Type B pancreatic cell (in vitro differentiated cells): ENCODE results near the gene ARID1A. TPM values are rescaled to one million over a fixed set of nuclear protein-coding genes. Genes with fewer than 3 reads are reported as not detected.
A peak's percentile ranks its signal among the peaks of the same experiment; 100 is the strongest.

Experiments used
- DNase-seq: peaks from one replicate; pipeline ENCODE4 v3.0.0; 2021; ENCODE audit warnings: mixed read lengths; ENCODE audit not compliant: unreplicated experiment; ENCODE audit errors: extremely low spot score
- H3K27ac Mint-ChIP-seq: 2 replicates; pipeline ENCODE4 v1.8.0; 2021; ENCODE audit warnings: mild to moderate bottlenecking, mixed read lengths
- H3K27me3 Mint-ChIP-seq: 2 replicates; pipeline ENCODE4 v1.8.0; 2021; ENCODE audit warnings: mixed read lengths
- H3K36me3 Mint-ChIP-seq: 2 replicates; pipeline ENCODE4 v1.8.0; 2021; ENCODE audit warnings: mixed read lengths
- H3K4me1 Mint-ChIP-seq: one replicate; pipeline ENCODE4 v1.8.0; 2021; ENCODE audit warnings: mixed read lengths; ENCODE audit not compliant: unreplicated experiment
- H3K4me3 Mint-ChIP-seq: 2 replicates; pipeline ENCODE4 v1.8.0; 2021; ENCODE audit warnings: mild to moderate bottlenecking, mixed read lengths
- H3K9me3 Mint-ChIP-seq: 2 replicates; pipeline ENCODE4 v1.8.0; 2021; ENCODE audit warnings: mixed read lengths
- total RNA-seq: library from RNA; stranded (reverse); gene quantifications from 2 replicates; pipeline ENCODE4 v1.2.1, GENCODE V29; 2021; ENCODE audit warnings: low replicate concordance
- TF ChIP-seq, protein P1 (sequence below): fragments of 200-600 bp; sonication (generic); conservative IDR thresholded peaks from 2 replicates; pipeline ENCODE4 v1.5.0; 2021; ENCODE audit warnings: antibody characterized with exemption, mild to moderate bottlenecking

Gene ARID1A
- total RNA-seq, 1 donor from 2014 or later: 121 TPM

DNA sequence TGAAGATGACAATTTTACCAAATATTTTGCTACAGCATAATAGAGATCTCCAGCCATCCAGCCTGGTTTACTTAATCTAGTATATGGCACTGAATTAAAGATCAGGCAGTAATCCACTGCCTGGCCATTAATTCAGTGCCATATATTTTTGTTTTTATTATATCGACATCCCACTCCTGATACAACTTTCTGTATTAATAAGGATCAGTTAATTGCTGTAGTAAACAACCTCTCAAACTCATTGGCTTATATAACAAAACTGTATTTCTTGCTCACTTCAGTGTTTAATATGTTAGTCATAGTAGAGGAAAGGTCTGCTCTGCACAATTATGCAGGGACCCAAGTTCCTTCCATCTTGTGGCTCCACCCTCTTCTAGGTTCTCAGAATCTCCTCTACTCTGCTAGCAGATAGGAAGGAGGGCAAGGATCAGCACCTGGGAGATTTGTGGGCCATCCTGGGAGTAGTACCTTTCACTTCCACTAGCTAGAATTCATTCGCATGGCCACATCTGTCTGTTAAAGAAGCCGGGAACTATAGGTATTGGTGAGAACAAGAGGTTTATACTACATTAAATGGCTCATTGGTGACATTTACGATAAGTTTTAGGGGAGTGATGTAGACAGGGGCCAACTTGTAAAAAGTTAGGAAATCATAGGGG, 127.1 kb downstream of the ARID1A start:
- peak overlapping the region; percentile 49 for H3K27ac Mint-ChIP-seq
- H3K4me3 Mint-ChIP-seq: no peak overlapping the region
- H3K36me3 Mint-ChIP-seq: no peaks in the 10 kb centered on the region
- H3K27me3 Mint-ChIP-seq: no peaks in the 10 kb centered on the region
- DNase-seq: no peak
- peaks cover 6% of the 10 kb centered on the region for H3K4me1 Mint-ChIP-seq
- H3K9me3 Mint-ChIP-seq: peaks cover 5% of the 10 kb centered on the region
- TF ChIP-seq, protein P1, sequence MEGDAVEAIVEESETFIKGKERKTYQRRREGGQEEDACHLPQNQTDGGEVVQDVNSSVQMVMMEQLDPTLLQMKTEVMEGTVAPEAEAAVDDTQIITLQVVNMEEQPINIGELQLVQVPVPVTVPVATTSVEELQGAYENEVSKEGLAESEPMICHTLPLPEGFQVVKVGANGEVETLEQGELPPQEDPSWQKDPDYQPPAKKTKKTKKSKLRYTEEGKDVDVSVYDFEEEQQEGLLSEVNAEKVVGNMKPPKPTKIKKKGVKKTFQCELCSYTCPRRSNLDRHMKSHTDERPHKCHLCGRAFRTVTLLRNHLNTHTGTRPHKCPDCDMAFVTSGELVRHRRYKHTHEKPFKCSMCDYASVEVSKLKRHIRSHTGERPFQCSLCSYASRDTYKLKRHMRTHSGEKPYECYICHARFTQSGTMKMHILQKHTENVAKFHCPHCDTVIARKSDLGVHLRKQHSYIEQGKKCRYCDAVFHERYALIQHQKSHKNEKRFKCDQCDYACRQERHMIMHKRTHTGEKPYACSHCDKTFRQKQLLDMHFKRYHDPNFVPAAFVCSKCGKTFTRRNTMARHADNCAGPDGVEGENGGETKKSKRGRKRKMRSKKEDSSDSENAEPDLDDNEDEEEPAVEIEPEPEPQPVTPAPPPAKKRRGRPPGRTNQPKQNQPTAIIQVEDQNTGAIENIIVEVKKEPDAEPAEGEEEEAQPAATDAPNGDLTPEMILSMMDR: no peak

DNA sequence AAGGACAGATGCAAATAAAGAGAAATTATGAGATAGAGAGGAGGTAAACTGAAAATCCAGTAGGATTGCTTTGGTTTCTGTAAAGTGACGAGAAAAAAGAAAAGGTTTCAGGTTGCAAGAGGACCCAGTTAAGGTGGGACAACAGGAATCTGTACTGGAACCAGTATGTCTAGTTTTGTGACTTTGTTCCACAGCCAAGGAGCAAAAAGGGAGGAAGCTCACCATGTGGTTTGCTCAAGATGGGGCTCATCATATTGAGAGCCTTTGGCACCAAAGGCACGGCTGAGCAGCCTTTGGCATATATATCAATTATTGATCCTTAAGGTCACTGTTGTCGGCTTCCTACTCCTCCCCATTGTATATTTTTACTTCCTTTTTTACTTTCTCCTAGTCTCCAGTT, 128.9 kb downstream of the ARID1A start:
- Mint-ChIP-seq H3K4me1 (peaks cover 22% of the 10 kb centered on the region), H3K27me3 (no peaks in the 10 kb centered on the region), H3K9me3 (peaks cover 5% of the 10 kb centered on the region), H3K27ac (peak overlapping the region; percentile 94), H3K4me3 (peak overlapping the region; percentile 38), H3K36me3 (peaks cover 5% of the 10 kb centered on the region)
- DNase-seq: no peak
- TF ChIP-seq, protein P1: no peak

DNA sequence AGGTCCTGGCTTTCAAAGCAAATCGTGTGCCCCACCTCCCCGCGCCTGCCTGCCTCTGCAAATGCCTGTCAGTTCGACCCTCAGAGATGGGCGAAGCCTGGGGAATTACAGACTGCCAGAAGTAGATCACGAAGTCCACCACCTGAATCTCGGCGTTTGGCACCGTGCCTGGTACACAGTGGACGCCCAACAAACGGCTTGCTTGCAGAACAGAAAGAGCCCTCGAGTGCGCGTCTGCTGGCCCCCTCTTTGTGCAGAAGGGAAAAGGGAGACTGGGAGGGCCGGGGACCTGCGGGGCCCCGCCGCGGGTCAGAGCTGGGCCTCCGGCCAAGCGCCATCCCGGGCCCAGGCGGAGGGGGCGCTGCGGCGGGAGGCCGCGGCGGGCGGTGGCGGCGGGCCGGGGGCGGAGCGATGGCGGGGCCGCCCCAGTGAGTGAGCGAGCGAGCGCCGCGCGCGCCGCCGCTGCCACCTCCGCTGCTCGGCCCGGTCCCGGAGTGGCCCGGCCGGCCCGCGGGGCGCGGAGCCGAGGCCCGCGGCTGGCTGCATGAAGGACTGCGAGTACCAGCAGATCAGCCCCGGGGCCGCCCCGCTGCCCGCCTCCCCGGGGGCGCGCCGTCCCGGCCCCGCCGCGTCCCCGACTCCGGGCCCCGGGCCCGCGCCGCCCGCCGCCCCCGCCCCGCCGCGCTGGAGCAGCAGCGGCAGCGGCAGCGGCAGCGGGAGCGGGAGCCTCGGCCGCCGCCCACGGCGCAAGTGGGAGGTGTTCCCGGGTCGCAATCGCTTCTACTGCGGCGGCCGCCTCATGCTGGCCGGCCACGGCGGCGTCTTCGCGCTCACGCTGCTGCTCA, 130.7 kb downstream of the ARID1A start, which contains the start of gene ZDHHC18:
TSS of gene ZDHHC18 (plus strand) at position 428 of the 845 bp plus-strand sequence. CDS start at position 545, 117 bp downstream.
- Mint-ChIP-seq H3K36me3 (peaks cover 5% of the 10 kb centered on the region), H3K4me3 (peak within 1 kb of the TSS; percentile 95), H3K27me3 (no peaks in the 10 kb centered on the region), H3K4me1 (peaks cover 22% of the 10 kb centered on the region), H3K27ac (peak within 1 kb of the TSS; percentile 94), H3K9me3 (peaks cover 5% of the 10 kb centered on the region)
- DNase-seq: peak; percentile 81
- TF ChIP-seq, protein P1: peak; percentile 64

DNA sequence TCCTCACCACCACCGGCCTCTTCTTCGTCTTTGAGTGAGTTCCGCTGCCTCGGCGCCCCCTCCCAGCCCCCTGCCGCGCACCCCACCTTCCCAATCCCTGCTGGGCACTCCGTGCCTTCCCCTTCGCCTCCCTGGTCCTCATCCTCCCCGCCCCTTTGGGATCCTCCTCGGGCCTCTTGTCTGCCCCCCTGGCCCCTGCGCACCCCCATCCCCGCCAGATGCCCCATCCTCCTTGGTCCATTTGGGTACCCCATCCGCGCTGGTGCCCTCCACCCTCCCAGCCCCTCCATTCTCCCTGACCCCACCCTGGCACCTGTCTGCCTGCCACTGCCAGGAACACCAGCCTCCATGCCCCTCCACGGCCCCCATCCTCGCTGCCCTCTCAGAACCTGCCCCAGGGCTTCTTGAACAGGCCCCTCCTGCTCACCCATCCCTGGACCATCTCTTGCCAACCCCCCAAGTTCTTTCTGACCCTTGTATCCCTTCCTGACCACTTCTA, 131.3 kb downstream of the ARID1A start:
- Mint-ChIP-seq H3K9me3 (peaks cover 5% of the 10 kb centered on the region), H3K4me3 (peak overlapping the region; percentile 94), H3K36me3 (peaks cover 9% of the 10 kb centered on the region), H3K27me3 (no peaks in the 10 kb centered on the region), H3K27ac (peak overlapping the region; percentile 91), H3K4me1 (peaks cover 22% of the 10 kb centered on the region)
- TF ChIP-seq, protein P1: no peak
- DNase-seq: no peak

DNA sequence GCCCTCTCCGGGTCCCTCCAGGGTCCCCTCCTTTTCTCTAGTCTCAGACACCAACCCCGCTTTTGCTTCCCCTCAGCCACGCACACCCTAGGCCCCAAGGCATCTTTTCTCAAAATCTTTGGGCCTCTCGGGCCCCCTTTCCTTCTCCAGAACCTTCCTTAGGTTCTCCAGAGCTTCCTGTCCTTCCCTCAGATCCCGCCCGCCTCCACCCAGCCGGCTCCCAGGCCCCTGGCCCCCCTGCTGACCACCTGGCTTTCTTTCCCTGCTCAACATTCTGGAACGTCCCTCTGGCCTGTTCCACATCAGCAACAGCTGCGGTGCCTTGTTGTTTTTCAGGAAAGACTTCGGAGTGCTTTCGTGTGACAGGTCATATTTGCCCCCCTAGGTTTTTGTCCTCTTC, 131.8 kb downstream of the ARID1A start:
- peak overlapping the region; percentile 94 for H3K4me3 Mint-ChIP-seq
- peaks cover 22% of the 10 kb centered on the region for H3K4me1 Mint-ChIP-seq
- H3K27me3 Mint-ChIP-seq: no peaks in the 10 kb centered on the region
- H3K36me3 Mint-ChIP-seq: peaks cover 13% of the 10 kb centered on the region
- DNase-seq: no peak
- TF ChIP-seq, protein P1: no peak
- peak overlapping the region; percentile 91 for H3K27ac Mint-ChIP-seq
- H3K9me3 Mint-ChIP-seq: peaks cover 4% of the 10 kb centered on the region
